ENCODE data around the gene HDAC4. TPM values are rescaled to one million over a fixed set of nuclear protein-coding genes. Genes with fewer than 3 reads are reported as not detected.
A peak's percentile ranks its signal among the peaks of the same experiment; 100 is the strongest.

Gene HDAC4
- total and polyA plus RNA-seq, 7 donors = 7.9 to 329 (median 129) TPM

- DNase-seq (peak in 1 of 2 donors; percentile 55), ATAC-seq (peak in 3 of 4 donors; percentile 12 to 60 (median 19))
- peak overlapping the region; percentile 2 for H3K4me3 ChIP-seq
- H3K4me1 ChIP-seq = peaks cover 66% of the 10 kb centered on the region
- peak overlapping the region; percentile 89 for H3K27ac ChIP-seq
- TF ChIP-seq CTCF (IDR thresholded peaks at IDR 0.05) = no peak
- 65 to 67% (median 65%) methylated on average over 20 to 21 of the region's 21 CpGs for WGBS, 3 donors
- no peaks in the 10 kb centered on the region for H3K27me3 ChIP-seq (ENCODE audit: insufficient read depth in 3 of 3, low read length in 2 of 3)
- H3K9me3 ChIP-seq = no peaks in the 10 kb centered on the region
- intact Hi-C loops (cut with DNase I) = no loop called here
- peaks cover 0 to 35% of the 10 kb centered on the region in 2 donors for H3K36me3 ChIP-seq (ENCODE audit: insufficient read depth in 1 of 2, low read depth in 1 of 2)
Measured at GRCh38 chr2:239199041-239199768, 201.6 kb downstream of the HDAC4 start.

GRCh38 chr2:239198221-239198620, 202.6 kb downstream of the HDAC4 start:
- Histone ChIP-seq H3K27ac (peak overlapping the region; percentile 89), H3K27me3 (ENCODE audit: insufficient read depth in 3 of 3, low read length in 2 of 3) (no peaks in the 10 kb centered on the region), H3K9me3 (no peaks in the 10 kb centered on the region), H3K4me3 (no peak overlapping the region), H3K36me3 (ENCODE audit: insufficient read depth in 1 of 2, low read depth in 1 of 2) (peaks cover 0 to 40% of the 10 kb centered on the region in 2 donors), H3K4me1 (peaks cover 65% of the 10 kb centered on the region)
- WGBS, 3 donors = 89 to 94% (median 92%) methylated on average over 8 of the region's 8 CpGs
- no peak for ATAC-seq
- no peak for TF ChIP-seq CTCF (IDR thresholded peaks at IDR 0.05)
- intact Hi-C loops (cut with DNase I) = no loop called here
- peak in 1 of 2 donors; percentile 56 for DNase-seq

GRCh38 chr2:239197146-239197545, 203.7 kb downstream of the HDAC4 start:
- Histone ChIP-seq H3K36me3 (ENCODE audit: insufficient read depth in 1 of 2, low read depth in 1 of 2) (peaks cover 0 to 40% of the 10 kb centered on the region in 2 donors), H3K4me3 (no peak overlapping the region), H3K9me3 (no peaks in the 10 kb centered on the region), H3K4me1 (peaks cover 64% of the 10 kb centered on the region), H3K27me3 (ENCODE audit: insufficient read depth in 3 of 3, low read length in 2 of 3) (no peaks in the 10 kb centered on the region), H3K27ac (no peak overlapping the region)
- intact Hi-C loops (cut with DNase I) = no loop called here
- ATAC-seq = no peak
- no peak for DNase-seq
- 92 to 96% (median 95%) methylated on average over 19 of the region's 19 CpGs for WGBS, 3 donors
- TF ChIP-seq CTCF (IDR thresholded peaks at IDR 0.05) = no peak

GRCh38 chr2:239196474-239197021, 204.3 kb downstream of the HDAC4 start:
- ATAC-seq (no peak), DNase-seq (peak in 1 of 2 donors; percentile 46)
- no peak for TF ChIP-seq CTCF (IDR thresholded peaks at IDR 0.05)
- no peak overlapping the region for H3K4me3 ChIP-seq
- no peaks in the 10 kb centered on the region for H3K27me3 ChIP-seq (ENCODE audit: insufficient read depth in 3 of 3, low read length in 2 of 3)
- peaks cover 62% of the 10 kb centered on the region for H3K4me1 ChIP-seq
- WGBS, 3 donors = 85 to 93% (median 89%) methylated on average over 17 of the region's 17 CpGs
- intact Hi-C loops (cut with DNase I) = no loop called here
- peaks cover 0 to 40% of the 10 kb centered on the region in 2 donors for H3K36me3 ChIP-seq (ENCODE audit: insufficient read depth in 1 of 2, low read depth in 1 of 2)
- H3K9me3 ChIP-seq = no peaks in the 10 kb centered on the region
- H3K27ac ChIP-seq = no peak overlapping the region

Data from psoas muscle (tissue), 8 donors.